Measurements from ENCODE around the gene HSP90AB1.

DNA sequence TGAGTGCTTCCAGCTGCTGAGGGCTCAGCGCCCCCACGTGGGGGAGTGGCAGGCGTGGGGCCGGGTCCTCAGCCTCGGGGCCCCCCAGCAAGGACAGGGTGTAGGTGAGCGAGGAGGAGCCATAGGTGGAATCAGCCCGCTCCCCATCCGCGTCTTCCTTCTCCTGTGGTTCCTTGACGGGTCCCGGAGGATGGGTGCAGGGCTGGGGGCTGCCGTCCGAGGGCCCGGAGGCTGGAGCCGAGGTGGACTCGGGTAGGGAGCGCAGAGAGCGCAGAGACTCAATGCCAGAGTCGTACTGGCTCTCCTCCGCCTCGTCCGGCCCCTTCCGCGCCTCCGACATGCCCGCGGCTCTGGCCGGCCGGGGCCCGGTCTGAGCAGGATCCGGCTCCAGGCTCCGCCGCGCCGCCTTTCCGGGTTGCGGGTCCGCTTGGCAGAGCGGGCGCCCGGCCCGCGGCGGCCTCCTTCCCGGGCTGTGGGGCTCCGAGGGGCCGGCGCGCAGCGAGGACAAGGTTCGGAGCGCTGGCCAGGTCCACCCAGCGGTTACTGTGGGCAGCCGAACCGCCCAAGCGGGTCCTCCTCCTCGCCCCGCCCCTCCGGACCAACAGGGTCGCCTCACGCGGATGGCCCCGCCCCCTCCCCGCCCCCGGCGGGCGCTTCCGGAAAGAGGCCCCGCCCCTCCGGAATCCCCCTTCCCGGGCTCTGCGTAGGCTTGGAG, 18.3 kb downstream of the HSP90AB1 start, which contains the start of gene NFKBIE:
- TF ChIP-seq POLR2A (IDR thresholded peaks at IDR 0.05) = peak in 1 of 2 donors; percentile 14
- TF ChIP-seq, protein P1, sequence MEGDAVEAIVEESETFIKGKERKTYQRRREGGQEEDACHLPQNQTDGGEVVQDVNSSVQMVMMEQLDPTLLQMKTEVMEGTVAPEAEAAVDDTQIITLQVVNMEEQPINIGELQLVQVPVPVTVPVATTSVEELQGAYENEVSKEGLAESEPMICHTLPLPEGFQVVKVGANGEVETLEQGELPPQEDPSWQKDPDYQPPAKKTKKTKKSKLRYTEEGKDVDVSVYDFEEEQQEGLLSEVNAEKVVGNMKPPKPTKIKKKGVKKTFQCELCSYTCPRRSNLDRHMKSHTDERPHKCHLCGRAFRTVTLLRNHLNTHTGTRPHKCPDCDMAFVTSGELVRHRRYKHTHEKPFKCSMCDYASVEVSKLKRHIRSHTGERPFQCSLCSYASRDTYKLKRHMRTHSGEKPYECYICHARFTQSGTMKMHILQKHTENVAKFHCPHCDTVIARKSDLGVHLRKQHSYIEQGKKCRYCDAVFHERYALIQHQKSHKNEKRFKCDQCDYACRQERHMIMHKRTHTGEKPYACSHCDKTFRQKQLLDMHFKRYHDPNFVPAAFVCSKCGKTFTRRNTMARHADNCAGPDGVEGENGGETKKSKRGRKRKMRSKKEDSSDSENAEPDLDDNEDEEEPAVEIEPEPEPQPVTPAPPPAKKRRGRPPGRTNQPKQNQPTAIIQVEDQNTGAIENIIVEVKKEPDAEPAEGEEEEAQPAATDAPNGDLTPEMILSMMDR (IDR thresholded peaks at IDR 0.05) = no peak
